ENCODE data around the gene CTPS1. TPM values are rescaled to one million over a fixed set of nuclear protein-coding genes. Genes with fewer than 3 reads are reported as not detected.

The CTPS1 gene
- total RNA-seq, 4 donors from 2014 or later, result 3.9 to 16.4 (median 10.6) TPM

GRCh38 chr1:40966417-40966816 lies 13.1 kb upstream of the CTPS1 start:
- TF ChIP-seq CTCF (IDR thresholded peaks at IDR 0.05; ENCODE audit: low read depth), result no peak

- no peak for TF ChIP-seq CTCF (IDR thresholded peaks at IDR 0.05; ENCODE audit: low read depth)
Observed at GRCh38 chr1:40969445-40969844, 10.1 kb upstream of the CTPS1 start.

- no peak for TF ChIP-seq CTCF (IDR thresholded peaks at IDR 0.05; ENCODE audit: low read depth)
Observed at GRCh38 chr1:40971966-40972365, 7.5 kb upstream of the CTPS1 start.

GRCh38 chr1:40973912-40974311 lies 5.6 kb upstream of the CTPS1 start:
- no peak for TF ChIP-seq CTCF (IDR thresholded peaks at IDR 0.05; ENCODE audit: low read depth)

- TF ChIP-seq CTCF (IDR thresholded peaks at IDR 0.05; ENCODE audit: low read depth), result no peak
Observed at GRCh38 chr1:40974945-40975344, 4.6 kb upstream of the CTPS1 start.

GRCh38 chr1:40976952-40977690 lies 2.4 kb upstream of the CTPS1 start:
- no peak for TF ChIP-seq CTCF (IDR thresholded peaks at IDR 0.05; ENCODE audit: low read depth)

GRCh38 chr1:40977716-40978115 lies 1.8 kb upstream of the CTPS1 start:
- no peak for TF ChIP-seq CTCF (IDR thresholded peaks at IDR 0.05; ENCODE audit: low read depth)

Measured in subcutaneous adipose tissue (tissue), 4 donors.